H9 (cell line): ENCODE measurements around the gene CRYM. TPM values are rescaled to one million over a fixed set of nuclear protein-coding genes. Genes with fewer than 3 reads are reported as not detected.

ENCODE experiments used
- DNase-seq: peaks from one replicate; pipeline ENCODE4 v3.0.0-alpha.2; 2017
- H2AFZ ChIP-seq: one replicate; pipeline ENCODE4 v1.6.1; 2013; ENCODE audit warnings: mild to moderate bottlenecking, low read length, control low read depth, moderate library complexity
- H2AK5ac ChIP-seq: 2 replicates; pipeline ENCODE4 v1.6.1; 2013; ENCODE audit warnings: low read length, control low read depth, mixed read lengths; ENCODE audit not compliant: insufficient read length
- H2BK120ac ChIP-seq: one replicate; pipeline ENCODE4 v1.6.1; 2013; ENCODE audit warnings: low read depth, mild to moderate bottlenecking, low read length, control low read depth, inconsistent platforms; ENCODE audit not compliant: poor library complexity, severe bottlenecking
- H2BK12ac ChIP-seq: 2 replicates; pipeline ENCODE4 v1.6.1; 2013; ENCODE audit warnings: low read length, control low read depth, mixed read lengths, low read depth; ENCODE audit not compliant: insufficient read length
- H2BK15ac ChIP-seq: 2 replicates; pipeline ENCODE4 v1.6.1; 2013; ENCODE audit warnings: low read depth, low read length, control low read depth
- H2BK20ac ChIP-seq: one replicate; pipeline ENCODE4 v1.6.1; 2013; ENCODE audit warnings: low read depth, mild to moderate bottlenecking, low read length, control low read depth, inconsistent platforms; ENCODE audit not compliant: poor library complexity, severe bottlenecking
- H2BK5ac ChIP-seq: 2 replicates; pipeline ENCODE4 v1.6.1; 2013; ENCODE audit warnings: low read length, control low read depth, mixed read lengths; ENCODE audit not compliant: insufficient read length
- H3K14ac ChIP-seq: 2 replicates; pipeline ENCODE4 v1.6.1; 2013; ENCODE audit warnings: low read length, control low read depth; ENCODE audit not compliant: insufficient read depth
- H3K18ac ChIP-seq: 2 replicates; pipeline ENCODE4 v1.6.1; 2013; ENCODE audit warnings: low read depth, mild to moderate bottlenecking, mixed read lengths, low read length, control low read depth; ENCODE audit not compliant: insufficient read length
- H3K23ac ChIP-seq: 2 replicates; pipeline ENCODE4 v1.6.1; 2013; ENCODE audit warnings: low read length, control low read depth, mixed read lengths, low read depth; ENCODE audit not compliant: insufficient read length
- H3K23me2 ChIP-seq: 2 replicates; pipeline ENCODE4 v1.6.1; 2013; ENCODE audit warnings: low read depth, mild to moderate bottlenecking, mixed read lengths, low read length, control low read depth; ENCODE audit not compliant: insufficient read length, poor library complexity, severe bottlenecking
- H3K27ac ChIP-seq: 2 replicates; pipeline ENCODE4 v1.5.1; 2013; ENCODE audit warnings: low read length, control low read depth, mixed read lengths, low read depth; ENCODE audit not compliant: insufficient read length
- H3K27me3 ChIP-seq: 2 replicates; pipeline ENCODE4 v1.6.1; 2013; ENCODE audit warnings: low read length, control low read depth, inconsistent platforms; ENCODE audit not compliant: insufficient read depth
- H3K4ac ChIP-seq: 2 replicates; pipeline ENCODE4 v1.6.1; 2013; ENCODE audit warnings: low read depth, mild to moderate bottlenecking, control low read depth, inconsistent platforms, low read length, moderate library complexity
- H3K4me1 ChIP-seq: 2 replicates; pipeline ENCODE4 v1.6.1; 2013; ENCODE audit warnings: low read length, control low read depth, inconsistent platforms; ENCODE audit not compliant: insufficient read depth
- H3K4me2 ChIP-seq: 2 replicates; pipeline ENCODE4 v1.6.1; 2013; ENCODE audit warnings: low read length, control low read depth, mixed read lengths; ENCODE audit not compliant: insufficient read length, insufficient read depth
- H3K56ac ChIP-seq: 2 replicates; pipeline ENCODE4 v1.6.1; 2013; ENCODE audit warnings: low read depth, mild to moderate bottlenecking, mixed read lengths, low read length, control low read depth; ENCODE audit not compliant: insufficient read length
- H3K79me1 ChIP-seq: 2 replicates; pipeline ENCODE4 v1.6.1; 2013; ENCODE audit warnings: low read depth, mild to moderate bottlenecking, moderate library complexity, low read length, control low read depth, inconsistent platforms; ENCODE audit not compliant: insufficient read depth, poor library complexity, severe bottlenecking
- H3K79me2 ChIP-seq: 2 replicates; pipeline ENCODE4 v1.6.1; 2013; ENCODE audit warnings: low read length, control low read depth, inconsistent platforms; ENCODE audit not compliant: insufficient read depth
- H3K9ac ChIP-seq: 2 replicates; pipeline ENCODE4 v1.6.1; 2013; ENCODE audit warnings: low read length, control low read depth, mixed read lengths; ENCODE audit not compliant: insufficient read length; ENCODE audit errors: extremely low read depth
- H3K9me3 ChIP-seq: one replicate; pipeline ENCODE4 v1.6.1; 2013; ENCODE audit warnings: low read depth, low read length, inconsistent platforms; ENCODE audit not compliant: control insufficient read depth
- H3T11ph ChIP-seq: one replicate; pipeline ENCODE4 v1.6.1; 2013; ENCODE audit warnings: mild to moderate bottlenecking, low read length, control low read depth, inconsistent platforms
- H4K20me1 ChIP-seq: one replicate; pipeline ENCODE4 v1.6.1; 2013; ENCODE audit not compliant: control insufficient read depth, insufficient read length, insufficient read depth
- H4K5ac ChIP-seq: 2 replicates; pipeline ENCODE4 v1.6.1; 2013; ENCODE audit warnings: low read depth, mild to moderate bottlenecking, mixed read lengths, low read length, control low read depth; ENCODE audit not compliant: insufficient read length
- H4K8ac ChIP-seq: replicated peaks from 2 replicates; pipeline ENCODE4 v1.6.1; 2013; ENCODE audit warnings: low read length, control low read depth, mixed read lengths, low read depth; ENCODE audit not compliant: insufficient read length
- H4K91ac ChIP-seq: 2 replicates; pipeline ENCODE4 v1.6.1; 2013; ENCODE audit warnings: low read depth, mild to moderate bottlenecking, moderate library complexity, mixed read lengths, low read length, control low read depth; ENCODE audit not compliant: insufficient read length
- H3K27ac Mint-ChIP-seq, 3 experiments: 2 replicates in 2 of 3; 3 replicates in 1 of 3; pipeline ENCODE4 v1.8.0; 2020 to 2021; ENCODE audit warnings: mixed read lengths in 3 of 3, mild to moderate bottlenecking in 1 of 3, moderate library complexity in 1 of 3
- H3K27me3 Mint-ChIP-seq: 2 replicates; pipeline ENCODE4 v1.8.0; 2021; ENCODE audit warnings: low read depth, mild to moderate bottlenecking, moderate library complexity, mixed read lengths
- H3K36me3 Mint-ChIP-seq, 3 experiments: 2 replicates in 2 of 3; 3 replicates in 1 of 3; pipeline ENCODE4 v1.8.0; 2020 to 2021; ENCODE audit warnings: low read depth in 3 of 3, mixed read lengths in 3 of 3; ENCODE audit not compliant: insufficient read depth in 1 of 3
- H3K4me1 Mint-ChIP-seq, 2 experiments: 2 replicates each; pipeline ENCODE4 v1.8.0; 2020; ENCODE audit warnings: mixed read lengths in 2 of 2
- H3K4me3 Mint-ChIP-seq, 2 experiments: 2 replicates in 1 of 2; 3 replicates in 1 of 2; pipeline ENCODE4 v1.8.0; 2020 to 2021; ENCODE audit warnings: mild to moderate bottlenecking in 2 of 2, mixed read lengths in 2 of 2, moderate library complexity in 1 of 2
- H3K9me3 Mint-ChIP-seq, 2 experiments: 2 replicates in 1 of 2; 3 replicates in 1 of 2; pipeline ENCODE4 v1.8.0; 2020; ENCODE audit warnings: mild to moderate bottlenecking in 2 of 2, mixed read lengths in 2 of 2, moderate library complexity in 1 of 2
- CTCF ChIP-seq: fragments of 200-600 bp; sonication (generic); conservative IDR thresholded peaks from 3 replicates; pipeline ENCODE4 v1.8.0; 2021; ENCODE audit warnings: antibody characterized with exemption, mild to moderate bottlenecking
- WGBS: extraction: QIAGEN DNeasy Blood & Tissue Kit; methylation state at CpG from one replicate; pipeline ENCODE4 v1.1.7; 2013; ENCODE audit warnings: missing lambda C conversion rate, low lambda C conversion rate, mixed read lengths; ENCODE audit not compliant: insufficient read length; ENCODE audit errors: extremely low coverage; 5-methylcytosine and 5-hydroxymethylcytosine counted together
- total RNA-seq: library from RNA; stranded (reverse); gene quantifications from 2 replicates; pipeline ENCODE4 v1.2.1, GENCODE V29; 2021

The CRYM gene
- total RNA-seq, 1 experiment from 2014 or later: 17.8 TPM

DNA sequence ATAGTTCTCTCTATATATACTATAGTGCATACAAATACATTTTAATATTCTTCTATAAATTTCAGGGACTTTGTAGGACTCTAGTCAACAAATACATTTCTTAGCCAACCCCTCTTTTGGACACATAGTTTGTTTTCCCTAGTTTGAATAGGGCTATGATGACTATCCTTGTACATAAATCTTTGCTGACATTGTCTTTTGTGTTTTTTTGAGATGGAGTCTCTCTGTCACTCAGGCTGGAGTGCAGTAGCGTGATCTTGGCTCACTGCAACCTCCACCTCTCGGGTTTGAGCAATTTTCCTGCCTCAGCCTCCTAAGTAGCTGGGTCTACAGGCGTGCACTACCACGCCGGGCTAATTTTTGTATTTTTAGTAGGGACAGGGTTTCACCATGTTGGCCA, 41.3 kb downstream of the CRYM start:
- no CpG with 5 or more reads among the region's 5 CpGs for WGBS
- no peaks in the 10 kb centered on the region for H3K4me1 Mint-ChIP-seq
- no peak overlapping the region for H2BK5ac ChIP-seq

More for the DNA sequence above, 41.3 kb downstream of the CRYM start:
- H3K27ac Mint-ChIP-seq: no peak overlapping the region
- TF ChIP-seq CTCF: no peak
- Histone ChIP-seq H3K18ac (no peak overlapping the region), H3K14ac (no peak overlapping the region), H3K4ac (no peak overlapping the region), H3K27me3 (no peaks in the 10 kb centered on the region), H3K4me1 (no peaks in the 10 kb centered on the region), H4K5ac (no peak overlapping the region), H3K27ac (no peak overlapping the region), H2BK20ac (no peak overlapping the region), H2AK5ac (no peak overlapping the region), H3K9ac (no peak overlapping the region), H3K79me1 (no peaks in the 10 kb centered on the region), H3K56ac (no peak overlapping the region), H4K20me1 (no peaks in the 10 kb centered on the region), H3K9me3 (no peaks in the 10 kb centered on the region), H4K91ac (no peak overlapping the region), H3K23me2 (no peaks in the 10 kb centered on the region), H2BK15ac (no peak overlapping the region), H3K4me2 (no peak overlapping the region), H2BK12ac (no peak overlapping the region), H3T11ph (no peak overlapping the region), H2BK120ac (no peak overlapping the region), H3K23ac (no peak overlapping the region), H4K8ac (no peak overlapping the region), H2AFZ (no peak overlapping the region), H3K79me2 (no peaks in the 10 kb centered on the region)
- H3K27me3 Mint-ChIP-seq: peaks cover 3% of the 10 kb centered on the region
- DNase-seq: no peak
- no peaks in the 10 kb centered on the region for H3K9me3 Mint-ChIP-seq
- H3K4me3 Mint-ChIP-seq: no peak overlapping the region
- H3K36me3 Mint-ChIP-seq: no peaks in the 10 kb centered on the region
